HUES64 (cell line): ENCODE measurements around the gene OPTC.

Experiments
- H3K27ac ChIP-seq: 2 replicates; pipeline ENCODE4 v1.7.0; 2013; ENCODE audit warnings: low read depth, low read length, inconsistent platforms
- H3K27me3 ChIP-seq: 2 replicates; pipeline ENCODE4 v1.6.1; 2013; ENCODE audit warnings: mild to moderate bottlenecking, low read length; ENCODE audit not compliant: insufficient read depth
- H3K36me3 ChIP-seq: 2 replicates; pipeline ENCODE4 v1.6.1; 2013; ENCODE audit warnings: mild to moderate bottlenecking, low read length; ENCODE audit not compliant: insufficient read depth
- H3K4me1 ChIP-seq: 2 replicates; pipeline ENCODE4 v1.6.1; 2013; ENCODE audit warnings: mild to moderate bottlenecking, low read length, moderate library complexity; ENCODE audit not compliant: insufficient read depth
- H3K4me3 ChIP-seq: 2 replicates; pipeline ENCODE4 v1.5.1; 2013; ENCODE audit warnings: mild to moderate bottlenecking, low read length, moderate library complexity
- H3K9ac ChIP-seq: 2 replicates; pipeline ENCODE4 v1.6.1; 2013; ENCODE audit warnings: mild to moderate bottlenecking, low read depth, low read length
- H3K9me3 ChIP-seq: 2 replicates; pipeline ENCODE4 v1.6.1; 2013; ENCODE audit warnings: low read depth, low read length; ENCODE audit not compliant: insufficient read depth
- WGBS: fragments of 150-250, 120-280 bp; methylation state at CpG from one replicate; pipeline ENCODE4 v1.1.7; 2013; ENCODE audit warnings: missing lambda C conversion rate; 5-methylcytosine and 5-hydroxymethylcytosine counted together

OPTC gene

DNA sequence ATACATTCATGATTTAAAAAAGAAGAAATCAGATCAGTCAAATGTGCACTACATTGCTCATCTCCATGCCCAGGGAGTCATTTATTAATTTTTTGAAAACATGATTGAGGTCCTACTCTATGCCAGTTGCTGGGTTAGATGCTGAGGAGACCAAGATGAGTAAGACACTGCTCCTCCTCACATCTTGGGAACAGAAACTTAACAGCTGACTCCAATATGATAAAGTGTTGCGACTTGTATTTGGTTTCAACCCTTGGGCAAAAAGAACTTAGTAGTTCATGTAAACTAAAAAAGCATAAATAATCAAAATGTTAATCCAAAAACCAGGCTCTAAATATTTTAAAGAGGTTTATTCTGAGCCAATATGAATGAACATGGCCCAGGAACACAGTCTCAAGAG lies 56.9 kb downstream of the OPTC start:
- H3K36me3 ChIP-seq = no peaks in the 10 kb centered on the region
- no peaks in the 10 kb centered on the region for H3K9me3 ChIP-seq
- WGBS = no CpG with 5 or more reads among the region's 1 CpG
- H3K27me3 ChIP-seq = no peaks in the 10 kb centered on the region
- H3K4me1 ChIP-seq = peaks cover 37% of the 10 kb centered on the region
- no peak overlapping the region for H3K9ac ChIP-seq
- H3K4me3 ChIP-seq = no peak overlapping the region
- H3K27ac ChIP-seq = no peak overlapping the region

DNA sequence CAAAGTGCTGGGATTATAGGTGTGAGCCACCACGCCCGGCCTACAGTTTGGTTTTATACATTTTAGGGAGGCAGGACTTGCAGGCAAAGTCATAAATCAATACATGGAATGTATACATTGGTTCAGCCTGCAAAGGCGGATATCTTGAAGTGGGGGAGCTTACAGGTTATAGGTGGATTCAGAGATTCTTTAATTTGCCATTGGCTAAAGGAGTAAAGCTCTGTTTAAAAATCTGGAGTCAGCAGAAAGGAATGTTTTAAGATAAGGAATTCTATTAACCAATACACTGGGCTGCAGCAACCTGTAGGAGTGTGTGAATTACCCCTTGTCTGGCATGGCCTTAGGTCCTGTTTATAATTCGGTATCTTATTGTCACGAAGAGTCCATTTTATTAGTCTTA lies 57.6 kb downstream of the OPTC start:
- Histone ChIP-seq H3K4me1 (peaks cover 44% of the 10 kb centered on the region), H3K9ac (no peak overlapping the region), H3K9me3 (no peaks in the 10 kb centered on the region), H3K4me3 (no peak overlapping the region), H3K36me3 (no peaks in the 10 kb centered on the region), H3K27ac (no peak overlapping the region), H3K27me3 (no peaks in the 10 kb centered on the region)
- WGBS = 92% methylated on average over 5 of the region's 5 CpGs

DNA sequence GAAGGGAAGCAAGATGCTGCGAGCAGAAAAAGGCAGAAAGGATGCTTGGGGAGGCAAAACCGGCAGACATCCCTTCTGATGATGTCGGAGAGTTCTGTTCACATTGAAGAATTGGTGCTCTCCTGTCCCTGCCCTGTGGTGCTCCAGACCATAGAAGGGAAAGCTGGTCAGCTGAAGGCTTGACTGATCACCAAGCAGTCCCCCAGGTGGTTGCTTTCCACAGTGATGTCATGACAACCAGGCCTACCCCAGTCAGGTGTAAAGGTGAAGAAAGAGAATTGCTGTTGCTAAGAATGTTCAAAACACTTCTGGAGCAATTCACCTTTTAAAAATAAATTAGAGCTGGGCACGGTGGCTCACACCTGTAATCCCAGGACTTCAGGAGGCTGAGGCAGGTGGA lies 59.5 kb downstream of the OPTC start:
- H3K4me1 ChIP-seq = peaks cover 43% of the 10 kb centered on the region

DNA sequence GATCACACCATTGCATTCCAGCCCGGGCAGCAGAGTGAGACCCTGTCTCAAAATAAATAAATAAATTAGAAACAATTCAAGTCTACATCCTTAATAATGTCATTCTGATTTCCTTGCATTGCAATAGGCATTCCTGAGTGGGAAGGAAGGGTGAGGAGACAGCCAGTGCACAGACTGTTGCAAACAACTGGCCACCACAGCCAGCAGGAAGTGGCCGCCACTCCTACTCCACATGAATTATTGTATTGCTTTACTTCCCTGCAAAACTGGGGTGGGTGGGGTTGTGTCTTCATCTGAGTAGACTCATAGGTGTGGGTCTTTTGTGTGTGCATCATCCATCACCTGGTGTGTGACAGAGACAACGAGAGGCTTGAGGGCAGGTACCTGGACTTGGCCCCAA lies 60.1 kb downstream of the OPTC start:
- peaks cover 41% of the 10 kb centered on the region for H3K4me1 ChIP-seq
- no peak overlapping the region for H3K9ac ChIP-seq
- no peaks in the 10 kb centered on the region for H3K27me3 ChIP-seq
- H3K27ac ChIP-seq = no peak overlapping the region
- no peaks in the 10 kb centered on the region for H3K9me3 ChIP-seq
- no peak overlapping the region for H3K4me3 ChIP-seq
- WGBS = 89% methylated on average over 2 of the region's 3 CpGs
- H3K36me3 ChIP-seq = no peaks in the 10 kb centered on the region

More for the DNA sequence above, 59.5 kb downstream of the OPTC start:
- 87% methylated on average over 4 of the region's 4 CpGs for WGBS
- Histone ChIP-seq H3K9me3 (no peaks in the 10 kb centered on the region), H3K9ac (no peak overlapping the region), H3K27ac (no peak overlapping the region), H3K4me3 (no peak overlapping the region), H3K27me3 (no peaks in the 10 kb centered on the region), H3K36me3 (no peaks in the 10 kb centered on the region)

DNA sequence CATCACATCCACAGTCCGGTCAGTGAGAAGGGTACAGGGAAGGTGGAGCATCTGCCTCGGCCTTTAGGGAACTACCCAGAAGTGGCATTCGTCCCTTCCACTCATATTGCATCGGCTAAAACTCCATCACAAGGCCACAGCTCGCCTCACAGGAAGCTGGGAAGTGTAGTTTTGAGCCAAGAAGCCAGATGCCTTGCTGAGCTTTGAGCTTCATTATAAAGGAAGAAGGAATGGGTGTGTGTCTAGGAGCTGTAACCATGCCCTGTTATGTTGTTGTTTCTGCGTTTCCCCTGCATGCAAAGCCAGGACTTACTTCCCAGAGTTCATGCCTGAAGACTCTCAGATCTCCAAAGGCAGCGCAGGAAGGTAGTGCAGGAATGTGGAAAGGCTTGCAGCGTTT lies 61.1 kb downstream of the OPTC start:
- no peaks in the 10 kb centered on the region for H3K27me3 ChIP-seq
- no peaks in the 10 kb centered on the region for H3K9me3 ChIP-seq
- H3K36me3 ChIP-seq = no peaks in the 10 kb centered on the region
- 87% methylated on average over 8 of the region's 8 CpGs for WGBS
- H3K27ac ChIP-seq = no peak overlapping the region
- H3K9ac ChIP-seq = no peak overlapping the region
- H3K4me1 ChIP-seq = peaks cover 37% of the 10 kb centered on the region
- no peak overlapping the region for H3K4me3 ChIP-seq

DNA sequence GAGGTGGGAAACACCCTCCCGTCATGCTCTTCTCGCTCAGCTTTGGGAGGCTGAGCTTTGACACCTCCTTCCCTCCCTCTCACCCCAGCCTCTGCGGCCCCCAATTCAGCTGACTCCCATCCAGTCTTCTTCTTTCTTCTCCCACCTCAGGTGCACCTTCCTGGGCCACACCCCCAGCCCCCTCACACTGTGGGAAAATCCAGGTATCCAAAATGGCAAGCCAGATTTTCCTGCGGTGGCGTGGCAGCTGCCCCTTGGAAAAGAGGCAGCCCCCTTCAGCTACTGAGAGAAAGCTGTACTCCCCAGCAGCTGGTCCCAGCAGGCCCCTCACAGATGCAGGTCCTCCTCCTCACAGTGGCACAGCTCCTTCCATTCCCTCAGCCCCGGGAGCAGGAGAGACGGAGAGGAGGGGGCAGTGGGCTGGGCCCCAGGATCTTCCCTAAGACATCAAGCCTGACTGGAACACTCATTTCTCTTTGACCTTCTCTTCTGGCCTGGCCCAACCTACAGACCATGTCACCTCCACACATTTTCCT lies 61.6 kb downstream of the OPTC start:
- H3K9ac ChIP-seq = no peak overlapping the region
- no peak overlapping the region for H3K4me3 ChIP-seq

DNA sequence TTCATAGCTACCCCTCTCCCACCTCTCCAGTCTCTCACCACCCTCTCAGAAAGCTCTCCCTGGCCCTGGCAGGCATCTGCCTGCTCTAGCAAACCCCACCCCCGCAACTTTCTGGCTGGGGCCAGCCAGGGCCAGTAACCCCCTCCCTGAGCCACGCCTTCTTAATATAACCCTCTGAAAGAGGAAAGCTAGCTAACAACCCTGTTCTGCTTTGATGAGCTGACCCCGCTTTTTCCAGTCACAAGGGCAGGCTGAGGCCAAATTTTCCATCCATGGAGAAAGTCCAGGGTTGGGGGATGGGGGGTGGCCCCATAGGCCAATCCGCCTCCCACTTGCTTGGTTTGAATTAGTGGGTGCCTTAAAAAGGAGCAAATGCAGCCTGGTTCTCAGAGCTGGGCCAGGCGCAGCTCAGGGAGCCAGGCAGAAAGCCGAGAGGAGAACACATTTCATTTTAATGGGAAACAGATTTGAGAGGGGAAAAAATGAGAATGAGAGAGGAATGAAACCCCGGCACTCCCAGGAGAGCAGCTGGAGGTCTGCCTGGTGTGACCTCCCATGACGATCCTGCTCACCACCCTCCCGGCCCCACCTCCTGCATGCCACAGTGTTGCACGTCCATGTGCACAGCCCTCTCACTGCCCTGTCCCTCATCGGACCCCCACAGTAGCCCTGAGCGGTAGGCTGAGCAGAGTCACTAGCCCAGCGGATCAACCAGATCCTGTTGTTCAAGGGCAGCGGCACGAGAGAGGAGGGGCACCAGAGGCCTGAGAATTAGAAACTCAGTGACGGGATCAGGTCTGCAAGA lies 62.3 kb downstream of the OPTC start:
- no peaks in the 10 kb centered on the region for H3K27me3 ChIP-seq
- H3K4me1 ChIP-seq = peaks cover 34% of the 10 kb centered on the region
- H3K27ac ChIP-seq = peak overlapping the region; percentile 55; the same call in 1 of the 2 replicates
- H3K9me3 ChIP-seq = no peaks in the 10 kb centered on the region
- H3K36me3 ChIP-seq = no peaks in the 10 kb centered on the region
- 37% methylated on average over 16 of the region's 16 CpGs for WGBS
- no peak overlapping the region for H3K9ac ChIP-seq
- no peak overlapping the region for H3K4me3 ChIP-seq

More for the DNA sequence above, 61.6 kb downstream of the OPTC start:
- H3K9me3 ChIP-seq = no peaks in the 10 kb centered on the region
- H3K27me3 ChIP-seq = no peaks in the 10 kb centered on the region
- no peaks in the 10 kb centered on the region for H3K36me3 ChIP-seq
- WGBS = 66% methylated on average over 7 of the region's 7 CpGs
- no peak overlapping the region for H3K27ac ChIP-seq
- peaks cover 34% of the 10 kb centered on the region for H3K4me1 ChIP-seq

DNA sequence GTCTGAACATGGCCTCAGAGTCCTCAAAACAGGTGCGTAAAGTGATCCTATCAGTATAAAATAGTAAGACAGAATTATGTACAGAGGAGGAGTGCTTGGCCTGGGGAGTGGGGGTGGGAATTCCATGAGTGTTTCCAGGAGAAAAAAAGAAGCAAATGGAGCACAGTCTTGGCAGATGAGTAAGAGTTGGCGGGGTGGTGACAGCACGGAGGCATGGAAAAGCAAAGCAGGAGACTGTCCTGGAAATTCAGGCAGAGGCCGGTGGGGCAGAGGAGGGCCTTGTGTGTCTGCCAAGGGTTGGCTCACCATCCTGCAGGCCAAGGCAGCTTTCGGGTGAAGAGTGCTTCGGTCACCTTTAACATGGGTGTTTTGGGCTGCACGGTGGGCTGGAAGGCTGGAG lies 63.4 kb downstream of the OPTC start:
- Histone ChIP-seq H3K9ac (no peak overlapping the region), H3K9me3 (no peaks in the 10 kb centered on the region), H3K4me3 (no peak overlapping the region), H3K36me3 (no peaks in the 10 kb centered on the region), H3K27me3 (no peaks in the 10 kb centered on the region), H3K27ac (no peak overlapping the region), H3K4me1 (peaks cover 34% of the 10 kb centered on the region)
- WGBS = 88% methylated on average over 7 of the region's 7 CpGs

DNA sequence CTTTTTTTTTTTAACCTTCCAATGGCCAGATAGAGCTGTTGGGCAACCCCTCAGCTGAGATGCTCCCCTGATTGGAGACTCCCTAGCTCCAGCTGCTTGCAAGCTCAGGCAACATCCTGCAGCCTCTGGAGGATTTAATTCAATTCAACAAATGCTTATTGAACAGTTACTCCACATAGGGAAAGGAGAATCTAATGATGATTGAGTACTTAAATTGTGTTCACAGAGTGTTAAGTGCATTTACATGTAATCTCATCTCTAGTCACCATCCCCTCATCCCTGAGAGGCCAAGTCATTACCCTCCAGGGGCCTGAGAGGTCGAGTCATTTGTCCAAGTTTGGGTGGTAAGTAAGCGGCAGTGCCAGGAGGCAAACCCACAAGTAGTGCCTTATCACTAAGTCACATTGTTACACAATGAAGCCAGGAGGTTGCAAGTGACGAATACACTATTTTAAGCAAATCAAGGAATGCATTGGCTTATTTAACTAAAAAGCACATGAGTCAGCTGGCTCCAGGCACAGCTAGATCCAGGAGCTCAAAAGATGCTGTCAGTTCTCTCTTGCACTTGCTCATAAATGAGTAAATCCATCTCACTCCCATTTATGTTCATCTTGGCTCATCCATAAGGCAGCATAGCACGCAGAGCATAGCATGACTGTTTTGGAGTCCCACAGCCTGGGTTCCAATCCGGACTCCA lies 64.3 kb downstream of the OPTC start:
- H3K4me1 ChIP-seq = peaks cover 34% of the 10 kb centered on the region
- H3K27me3 ChIP-seq = no peaks in the 10 kb centered on the region
- no peak overlapping the region for H3K27ac ChIP-seq
- no peaks in the 10 kb centered on the region for H3K36me3 ChIP-seq
- no peak overlapping the region for H3K9ac ChIP-seq
- 76% methylated on average over 5 of the region's 5 CpGs for WGBS
- H3K4me3 ChIP-seq = no peak overlapping the region
- H3K9me3 ChIP-seq = no peaks in the 10 kb centered on the region
